Ammon's horn (tissue), 1 donor: ENCODE measurements around the gene IL34.
"Not testable (repeated sequence)": the region's sequence is repeated elsewhere in the genome, so short reads cannot be mapped to it uniquely, and the experiment has no call there.

Source experiments
- DNase-seq: peaks from one replicate; pipeline ENCODE4 v3.0.0-alpha.2; 2016; ENCODE audit warnings: low spot score

Gene IL34

DNA sequence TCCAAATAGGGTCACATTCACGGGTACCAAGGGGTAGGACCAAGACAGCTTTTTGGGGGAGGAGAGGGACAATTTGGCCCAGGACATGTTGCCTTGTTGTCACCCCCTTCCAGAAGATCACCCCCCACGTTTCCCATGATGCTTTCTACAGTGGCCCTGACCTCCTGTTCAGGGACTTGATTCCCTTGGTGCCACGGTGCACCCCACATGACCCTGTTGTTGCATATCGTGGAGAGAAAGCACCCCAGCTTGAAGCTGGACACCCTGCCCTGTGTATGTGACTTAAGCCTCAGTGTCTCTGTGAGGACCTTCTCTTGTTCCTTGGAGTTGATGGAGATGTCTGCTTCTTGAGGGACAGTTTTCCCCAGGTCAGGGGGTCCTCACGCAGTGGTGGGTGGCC lies 12.6 kb downstream of the IL34 start:
- DNase-seq = no peak

DNA sequence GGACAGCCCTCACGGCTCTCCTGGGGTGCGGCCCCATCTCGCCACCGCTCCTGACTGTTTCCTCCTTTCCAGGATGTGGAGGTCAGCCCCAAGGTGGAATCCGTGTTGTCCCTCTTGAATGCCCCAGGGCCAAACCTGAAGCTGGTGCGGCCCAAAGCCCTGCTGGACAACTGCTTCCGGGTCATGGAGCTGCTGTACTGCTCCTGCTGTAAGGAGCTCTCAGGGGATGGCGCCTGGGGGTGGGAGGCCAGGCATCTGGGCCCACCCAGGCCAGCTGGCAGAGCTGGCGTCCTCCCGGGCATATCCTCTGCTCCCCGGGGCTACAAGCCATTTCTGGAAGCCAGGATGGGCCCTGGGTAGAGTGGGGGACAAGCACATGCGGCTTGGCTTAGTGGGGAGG lies 13.2 kb downstream of the IL34 start:
- no peak for DNase-seq

DNA sequence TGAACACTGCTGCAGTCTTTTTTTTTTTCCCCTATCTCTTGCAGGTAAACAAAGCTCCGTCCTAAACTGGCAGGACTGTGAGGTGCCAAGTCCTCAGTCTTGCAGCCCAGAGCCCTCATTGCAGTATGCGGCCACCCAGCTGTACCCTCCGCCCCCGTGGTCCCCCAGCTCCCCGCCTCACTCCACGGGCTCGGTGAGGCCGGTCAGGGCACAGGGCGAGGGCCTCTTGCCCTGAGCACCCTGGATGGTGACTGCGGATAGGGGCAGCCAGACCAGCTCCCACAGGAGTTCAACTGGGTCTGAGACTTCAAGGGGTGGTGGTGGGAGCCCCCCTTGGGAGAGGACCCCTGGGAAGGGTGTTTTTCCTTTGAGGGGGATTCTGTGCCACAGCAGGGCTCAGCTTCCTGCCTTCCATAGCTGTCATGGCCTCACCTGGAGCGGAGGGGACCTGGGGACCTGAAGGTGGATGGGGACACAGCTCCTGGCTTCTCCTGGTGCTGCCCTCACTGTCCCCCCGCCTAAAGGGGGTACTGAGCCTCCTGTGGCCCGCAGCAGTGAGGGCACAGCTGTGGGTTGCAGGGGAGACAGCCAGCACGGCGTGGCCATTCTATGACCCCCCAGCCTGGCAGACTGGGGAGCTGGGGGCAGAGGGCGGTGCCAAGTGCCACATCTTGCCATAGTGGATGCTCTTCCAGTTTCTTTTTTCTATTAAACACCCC lies 13.8 kb downstream of the IL34 start:
- DNase-seq = no peak

DNA sequence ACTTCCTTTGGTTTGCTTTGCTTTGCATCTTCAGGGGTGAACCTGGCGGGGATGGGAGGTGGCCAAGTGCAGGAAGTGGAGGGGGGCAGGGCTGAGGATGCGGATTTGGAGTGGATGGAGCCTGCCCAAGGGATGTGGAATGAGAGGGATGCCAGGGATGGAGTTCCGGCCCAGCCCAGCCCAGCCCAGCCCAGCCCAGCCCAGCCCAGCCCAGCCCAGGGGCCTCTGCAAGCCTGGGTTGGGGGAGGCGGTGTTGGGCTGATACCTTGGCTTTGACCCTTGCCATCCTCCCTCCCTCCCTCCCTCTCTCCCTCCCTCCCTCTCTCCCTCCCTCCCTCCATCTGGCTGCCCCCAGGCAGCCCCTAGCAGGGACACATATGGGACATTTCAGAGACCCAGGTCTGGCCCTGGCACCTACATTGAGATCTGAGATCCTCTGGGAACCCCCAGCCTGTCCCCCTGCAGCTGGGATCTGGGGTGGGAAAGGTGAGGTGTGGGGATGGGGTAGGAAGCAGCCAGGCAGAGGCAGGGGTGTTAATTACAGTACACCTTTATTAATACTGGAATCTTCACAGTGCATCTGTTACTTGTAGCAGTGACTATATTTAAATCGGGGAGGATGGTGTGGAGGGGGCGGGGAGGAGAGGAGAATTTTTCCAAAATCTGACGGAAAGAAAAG lies 14.5 kb downstream of the IL34 start:
- peak; percentile 2 for DNase-seq

DNA sequence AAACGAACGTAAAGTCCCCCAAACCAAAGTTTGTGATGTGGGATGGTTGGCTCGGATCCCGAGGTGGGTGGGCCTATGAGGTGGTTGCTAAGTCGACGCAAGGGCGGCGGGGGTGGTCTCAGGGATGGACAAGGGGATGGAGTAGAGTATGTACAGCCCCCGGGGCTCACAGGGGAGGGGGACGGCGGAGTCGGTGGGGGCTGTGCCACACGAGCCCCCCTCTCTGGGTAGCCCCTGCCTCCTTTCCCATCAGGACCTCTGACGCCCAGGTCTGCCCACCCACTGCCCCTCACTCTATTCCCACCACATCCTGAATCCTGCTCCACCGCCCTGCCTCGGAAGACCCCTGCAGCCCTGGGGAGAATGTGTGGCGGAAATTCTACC lies 15.2 kb downstream of the IL34 start:
- DNase-seq = peak; percentile 25

DNA sequence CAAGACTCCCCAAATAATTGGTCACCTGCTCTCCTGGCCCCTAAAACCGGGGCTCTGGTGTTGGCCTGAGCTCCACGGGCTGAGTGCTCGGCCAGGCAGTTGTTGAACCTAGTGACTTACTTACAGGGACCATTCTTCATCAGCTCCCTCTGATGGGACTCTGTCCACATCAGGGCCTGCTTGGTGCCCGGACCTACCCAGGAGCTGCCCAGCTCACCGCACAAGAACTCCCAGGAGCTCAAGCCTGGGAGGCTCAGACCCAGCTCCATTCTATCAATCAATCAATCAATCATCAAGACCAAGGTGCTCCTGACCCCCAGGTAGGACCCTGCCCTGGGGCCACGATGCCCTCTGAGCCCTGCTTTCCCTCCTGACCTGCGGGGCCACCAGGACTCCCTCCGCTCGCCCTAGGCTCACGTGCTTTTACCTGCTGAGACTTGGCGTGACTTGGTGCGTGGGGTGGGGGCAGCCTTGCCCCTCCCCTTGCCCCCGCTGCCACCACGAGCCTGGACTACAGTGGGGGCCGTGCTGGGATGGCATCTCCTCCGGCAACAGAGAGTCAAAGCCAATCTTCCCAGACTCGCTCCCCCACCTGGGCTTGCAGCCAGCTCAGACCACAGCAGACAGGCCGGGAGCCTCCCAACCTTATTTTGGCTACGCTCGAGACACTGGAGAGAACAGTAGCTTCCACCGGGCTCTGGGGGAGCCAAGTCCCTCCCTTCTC lies 15.7 kb downstream of the IL34 start:
- peak; percentile 27 for DNase-seq

DNA sequence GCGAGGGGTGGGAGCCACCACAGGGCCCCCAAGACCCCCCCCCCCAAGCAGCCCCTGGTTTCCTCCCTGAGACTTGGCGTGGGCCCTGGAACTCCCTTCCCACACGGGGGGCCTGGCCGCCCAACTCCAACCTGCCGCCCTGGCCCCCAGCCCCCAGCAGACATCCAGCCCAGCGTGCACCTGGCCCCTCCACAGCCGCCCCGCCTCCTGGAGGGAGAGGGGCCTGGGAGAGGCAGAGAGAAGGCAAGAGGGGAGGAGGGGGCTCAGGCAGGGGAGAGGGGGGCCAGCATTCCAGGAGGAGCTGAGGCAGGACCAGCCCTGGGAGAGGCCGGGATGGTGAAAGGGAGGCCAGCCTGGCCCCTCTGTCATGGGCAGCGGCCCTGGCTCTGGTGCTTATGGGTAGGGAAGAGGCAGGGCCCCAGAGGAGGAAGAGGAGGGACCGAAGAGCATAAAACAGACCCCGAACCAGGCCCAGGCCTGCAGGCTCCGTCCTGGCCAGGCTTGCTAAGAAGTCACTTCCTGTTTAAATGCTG lies 16.7 kb downstream of the IL34 start:
- DNase-seq = peak; percentile 2

DNA sequence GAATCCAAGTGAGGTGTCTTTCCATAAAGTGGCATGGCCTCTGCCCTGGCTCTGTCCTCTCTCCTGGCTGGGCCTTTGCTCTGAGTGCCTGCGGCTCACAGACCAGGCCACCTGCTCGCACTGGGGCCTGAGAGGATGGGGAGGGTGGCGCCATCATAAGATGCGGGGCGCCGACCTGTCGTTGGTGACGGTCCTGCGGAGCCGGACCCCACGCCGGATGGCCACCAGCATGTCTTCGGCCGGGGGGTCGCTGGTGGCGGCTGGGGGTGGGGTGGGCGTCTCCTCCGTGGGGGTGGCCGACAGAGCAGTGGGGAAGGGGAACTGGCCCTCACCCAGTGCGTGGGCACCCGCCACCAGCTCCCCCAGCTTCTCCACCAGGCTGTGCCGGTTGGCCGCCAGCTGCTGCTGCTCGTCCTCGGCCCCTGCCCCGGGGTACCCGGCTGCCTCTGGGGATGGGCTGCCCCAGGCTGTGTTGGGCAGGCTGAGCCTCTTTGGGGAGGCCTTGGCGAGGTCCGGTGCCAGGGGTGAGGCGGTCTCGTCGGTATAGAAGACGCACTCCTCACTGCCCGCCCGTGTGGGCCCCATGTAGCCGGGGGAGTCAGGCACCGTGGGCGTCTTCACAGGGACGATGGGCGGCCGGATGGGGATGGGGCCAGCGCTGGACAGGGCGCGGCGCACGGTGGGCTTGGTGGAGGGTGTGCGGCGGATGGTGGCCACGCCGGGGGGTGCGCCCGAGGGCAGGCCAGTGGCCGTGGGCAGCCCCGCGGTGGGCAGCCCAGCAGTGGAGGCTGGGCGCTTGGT lies 17.4 kb downstream of the IL34 start:
- DNase-seq = peak; percentile 1

DNA sequence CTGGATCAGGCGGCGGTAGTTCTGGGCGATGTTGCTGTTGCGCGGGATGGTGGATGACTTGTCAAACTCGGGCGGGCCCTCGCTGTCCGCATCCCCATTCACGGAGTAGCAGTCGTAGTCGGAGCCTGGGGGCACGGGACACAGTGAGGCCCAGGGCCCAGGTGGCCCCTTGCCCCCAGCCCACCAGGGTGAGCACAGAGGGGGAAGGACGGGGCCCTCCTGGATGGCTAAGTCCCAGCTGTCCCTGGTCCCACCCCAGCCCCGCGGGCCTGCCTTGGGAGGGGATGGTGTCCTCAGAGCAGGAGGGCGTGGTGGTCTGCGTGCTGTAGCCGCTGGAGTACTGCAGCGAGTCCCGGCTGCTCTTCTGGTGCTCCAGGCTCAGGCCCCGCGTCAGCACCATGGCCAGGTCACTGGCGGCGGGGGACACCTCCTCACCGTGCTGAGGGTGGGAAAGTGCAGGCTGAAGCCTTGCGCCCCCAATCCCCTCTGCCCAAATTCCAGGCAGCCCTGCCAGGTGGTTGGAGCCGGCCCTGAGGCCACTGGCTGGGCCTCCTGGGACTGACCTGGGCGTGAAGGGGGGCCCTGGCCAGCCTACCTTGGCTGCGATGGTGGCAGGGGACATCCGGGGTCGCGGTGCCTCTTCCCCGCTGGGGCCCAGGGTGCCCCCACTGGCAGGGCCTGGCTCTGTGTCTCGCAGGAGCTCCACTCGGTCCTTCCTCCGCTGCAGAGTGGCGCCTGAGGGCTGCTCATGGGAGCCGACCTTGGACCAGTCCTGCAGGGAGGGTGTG lies 18.2 kb downstream of the IL34 start:
- DNase-seq = peak; percentile 2

DNA sequence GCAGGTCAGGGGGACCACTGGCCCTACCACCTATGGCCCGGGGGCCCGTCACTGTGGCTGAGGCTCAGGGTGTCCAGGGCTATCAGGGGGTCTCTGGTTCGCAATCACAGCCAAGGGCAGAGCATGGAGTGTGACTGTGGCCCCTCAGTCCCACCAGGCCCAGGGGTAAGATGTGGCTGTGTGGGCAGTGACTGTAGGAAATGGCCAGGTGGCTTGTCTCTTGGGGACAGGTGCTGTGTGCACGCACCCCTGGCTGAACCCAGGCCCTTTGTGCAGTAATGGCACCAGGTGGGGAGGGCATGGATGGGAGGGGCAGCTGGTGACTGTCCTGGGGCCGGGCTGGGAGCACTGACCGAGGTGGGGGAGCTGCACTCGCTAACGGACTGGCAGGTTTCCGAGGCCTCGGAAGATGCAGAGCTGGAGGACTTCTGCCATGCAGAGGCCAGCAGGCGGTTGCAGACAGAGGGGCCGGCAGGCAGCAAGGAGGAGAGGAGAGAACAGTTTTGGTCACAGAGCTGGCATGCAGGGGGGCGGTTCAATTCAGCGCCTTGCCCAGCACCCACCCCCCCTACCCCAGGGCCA lies 18.8 kb downstream of the IL34 start:
- DNase-seq = peak; percentile 2

DNA sequence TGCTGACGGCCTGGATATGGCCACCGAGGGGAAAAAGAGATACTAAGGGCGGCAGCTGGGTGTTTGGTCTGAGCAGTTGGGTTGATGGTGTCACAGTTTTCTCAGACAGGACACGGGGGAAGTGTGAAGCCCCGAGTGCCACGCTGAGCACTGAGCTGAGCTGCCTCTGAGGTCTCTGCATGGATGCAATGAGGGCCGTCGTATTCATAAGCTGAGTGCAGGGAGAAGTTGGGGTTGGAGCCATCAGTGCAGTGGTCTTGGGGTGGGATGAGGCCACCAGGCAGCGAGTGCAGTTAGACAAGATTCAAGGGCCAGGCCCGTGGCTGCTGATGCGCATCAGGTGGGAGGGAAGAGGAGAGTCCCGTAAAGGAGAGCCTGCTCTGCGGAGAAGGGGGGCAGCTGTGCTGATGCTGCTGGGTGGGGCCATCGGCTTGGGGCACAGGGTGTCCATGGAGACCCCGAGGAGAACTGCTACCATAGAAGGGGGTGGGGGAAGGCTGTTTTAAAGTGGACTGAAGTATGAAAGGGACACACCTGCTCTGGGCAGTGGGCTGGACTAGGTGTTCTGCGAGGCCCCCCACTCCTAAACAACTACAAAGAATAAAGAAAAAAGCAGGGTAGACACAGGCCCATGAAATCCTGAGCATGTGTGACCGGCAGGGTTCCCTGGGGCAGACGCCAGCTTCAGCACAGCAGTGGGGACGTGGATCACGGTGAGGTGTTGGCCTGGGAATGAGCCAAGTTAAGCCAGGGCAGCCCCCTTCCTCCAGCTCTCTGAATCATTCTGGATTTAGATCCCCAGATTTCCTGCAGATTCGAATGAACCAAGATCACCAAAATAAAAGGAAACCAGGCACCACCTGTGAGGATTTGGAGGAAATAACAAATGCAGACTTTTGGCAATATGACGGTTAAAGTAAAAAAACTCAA lies 19.7 kb downstream of the IL34 start:
- no peak for DNase-seq

DNA sequence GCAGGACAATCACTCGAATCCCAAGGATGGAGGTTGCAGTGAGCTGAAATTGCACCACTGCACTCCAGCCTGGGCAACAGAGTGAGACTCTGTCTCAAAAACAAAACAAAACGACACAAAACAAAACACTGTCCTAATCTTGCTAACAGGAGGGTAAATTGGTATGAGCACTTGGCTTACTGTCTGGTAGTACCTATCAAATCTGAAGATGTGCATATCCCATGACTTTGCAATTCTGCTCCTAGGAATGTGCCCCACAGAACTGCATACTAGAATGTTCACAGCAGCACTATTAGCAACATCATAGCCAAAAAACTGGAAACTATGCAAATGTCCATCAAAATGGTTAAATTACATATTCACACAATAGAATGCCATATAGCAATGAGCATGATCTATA lies 23.8 kb downstream of the IL34 start:
- DNase-seq = no peak

DNA sequence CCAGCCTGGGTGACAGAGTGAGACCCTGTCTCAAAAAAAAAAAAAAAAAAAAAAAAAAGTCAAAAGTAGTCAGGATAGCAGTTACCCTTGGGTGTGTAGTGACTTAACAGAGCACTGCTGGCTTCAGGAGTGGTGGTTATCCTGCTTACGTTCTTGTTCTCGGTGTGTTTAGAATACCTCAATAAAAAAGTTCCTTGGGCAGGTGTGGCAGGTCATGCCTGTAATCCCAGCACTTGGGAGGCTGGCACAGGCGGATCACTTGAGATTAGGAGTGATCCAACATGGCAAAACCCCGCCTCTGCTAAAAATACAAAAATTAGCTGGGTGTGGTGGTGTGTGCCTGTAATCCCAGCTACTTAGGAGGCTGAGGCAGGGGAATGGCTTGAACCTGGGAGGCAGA lies 24.6 kb downstream of the IL34 start:
- DNase-seq = not testable (repeated sequence)

DNA sequence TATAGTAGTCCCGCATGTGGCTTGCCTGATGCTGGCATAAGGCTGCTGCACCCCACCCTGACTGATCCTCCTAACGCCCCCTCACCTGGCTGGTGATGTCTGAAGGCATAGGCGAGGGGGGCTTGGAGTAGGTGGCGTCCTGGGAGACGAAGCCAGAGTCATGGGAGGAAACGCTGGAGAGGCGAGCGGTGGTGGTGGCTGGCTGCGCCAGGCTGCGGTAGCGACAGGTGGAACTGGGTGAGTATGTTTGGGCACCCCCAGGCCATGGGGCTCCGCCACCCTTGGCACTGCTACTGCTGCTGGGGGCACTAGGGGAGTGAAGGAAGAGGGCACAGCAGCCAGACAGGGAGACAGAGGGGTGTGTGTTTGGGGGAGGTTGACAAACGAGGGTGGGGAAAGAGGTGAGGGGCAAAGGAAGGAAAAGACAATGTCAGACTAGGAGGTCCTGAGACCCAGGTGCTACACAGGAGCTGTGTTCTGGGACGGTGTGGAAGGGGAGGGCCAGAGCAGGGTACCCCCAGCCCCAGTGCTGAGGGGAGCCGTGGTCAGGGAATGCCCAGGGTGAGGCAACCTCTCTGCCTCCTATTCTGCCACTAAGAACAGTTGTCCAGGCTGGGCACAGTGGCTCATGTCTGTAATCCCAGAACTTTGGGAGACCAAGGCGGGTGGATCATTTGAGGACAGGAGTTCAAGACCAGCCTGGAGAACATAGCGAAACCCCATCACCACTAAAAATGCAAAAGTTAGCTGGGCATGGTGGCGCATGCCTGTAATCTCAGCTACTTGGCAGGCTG lies 28.1 kb downstream of the IL34 start:
- DNase-seq = no peak

DNA sequence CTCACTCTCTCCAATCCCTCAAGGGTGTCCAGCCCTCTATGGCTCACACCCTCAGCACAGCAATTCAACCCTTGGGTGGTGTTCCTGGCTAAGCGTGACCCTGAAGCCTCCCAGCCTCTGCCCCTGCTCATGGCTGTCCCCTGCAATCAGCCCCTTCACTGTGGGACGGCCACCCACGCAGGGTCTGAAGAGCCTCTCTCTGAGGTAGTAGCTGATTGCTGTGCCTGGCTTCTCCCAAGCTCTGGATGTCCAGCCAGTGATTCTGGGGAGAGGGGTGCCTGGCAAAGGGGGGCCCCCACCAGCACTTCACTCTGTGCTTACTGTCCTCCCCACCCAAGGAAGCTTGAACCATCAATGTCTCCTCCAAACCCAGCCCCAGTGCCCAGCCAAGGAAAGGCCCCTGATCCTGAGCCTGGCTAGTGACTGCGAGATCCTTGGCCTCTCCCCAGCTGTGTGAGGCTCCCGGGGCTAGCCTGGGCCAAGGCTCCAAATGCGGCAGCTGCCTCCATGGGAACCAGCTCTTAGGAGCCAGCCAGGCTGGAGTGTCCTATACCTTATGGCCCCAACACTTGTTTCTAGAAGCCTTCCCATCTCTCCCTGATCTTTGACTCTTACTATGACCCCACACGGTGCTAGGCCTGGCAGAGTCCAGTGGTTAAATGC lies 29.6 kb downstream of the IL34 start:
- no peak for DNase-seq

DNA sequence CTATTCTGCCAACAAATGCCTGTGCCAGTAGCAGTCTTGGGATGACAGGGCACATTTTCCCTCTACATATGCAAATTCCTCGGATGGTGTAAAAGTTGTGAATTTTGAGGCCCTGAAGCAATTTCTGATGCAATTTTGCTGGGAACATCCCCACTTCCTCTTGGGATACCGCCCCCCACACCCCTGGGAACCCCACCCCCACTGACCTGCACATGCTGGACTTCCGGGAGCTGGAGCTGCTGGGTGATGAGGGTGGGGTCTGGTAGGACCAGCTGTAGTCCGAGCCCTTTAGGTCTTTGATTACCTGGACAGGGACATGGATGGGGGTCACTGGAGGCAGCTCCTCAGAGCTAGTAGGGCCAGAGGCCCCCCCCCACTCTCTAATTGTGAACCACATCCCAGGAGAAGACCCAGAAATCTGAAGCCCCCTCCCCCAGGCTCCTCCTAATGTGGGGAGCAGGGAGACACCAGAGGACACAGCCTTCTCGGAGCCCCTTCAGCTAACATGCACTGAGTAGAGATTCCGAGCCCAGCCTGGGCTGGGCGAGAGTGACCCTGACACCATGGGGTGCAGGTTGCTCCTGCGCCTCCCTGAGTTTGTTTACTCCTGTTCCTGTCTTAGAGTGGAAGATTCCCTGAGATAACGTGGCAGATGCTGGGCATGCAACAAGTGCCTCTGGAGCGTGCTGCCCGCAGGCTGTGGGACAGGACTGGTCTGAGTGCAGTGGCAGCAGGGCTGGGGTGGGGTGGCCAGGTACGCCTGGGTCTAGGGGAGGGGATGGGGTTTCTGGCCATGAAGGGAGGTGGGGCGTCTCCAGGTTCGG lies 30.5 kb downstream of the IL34 start:
- no peak for DNase-seq

DNA sequence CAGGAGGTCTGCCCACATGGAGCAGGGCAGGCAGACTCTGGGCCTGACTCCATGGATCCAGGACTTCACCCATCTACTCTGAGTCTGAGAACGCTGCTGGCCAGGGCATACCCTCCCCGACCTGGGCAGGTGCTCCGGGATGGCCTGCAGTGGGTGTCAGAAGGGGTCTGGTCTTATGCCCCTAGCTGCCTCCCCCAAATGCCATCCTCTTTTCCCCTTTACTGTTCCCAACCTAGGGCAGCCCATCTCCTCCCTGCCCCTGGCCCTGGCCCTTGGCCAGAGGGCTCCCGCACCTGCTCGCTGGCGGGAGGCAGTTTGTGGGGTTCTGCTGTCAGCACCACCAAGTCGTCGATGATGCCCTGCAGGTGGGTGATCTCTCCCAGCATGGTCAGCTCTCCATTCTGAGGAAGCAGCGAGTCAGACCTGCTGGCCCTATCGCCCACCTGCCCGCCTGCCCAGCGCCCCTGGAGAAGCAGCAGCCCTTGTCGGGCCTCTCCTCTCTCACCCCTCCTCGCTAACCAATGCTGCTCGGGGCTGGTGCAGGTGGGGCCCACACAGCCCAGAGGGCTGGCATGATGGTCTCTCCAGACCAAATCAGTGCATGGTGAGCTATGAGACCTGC lies 31.3 kb downstream of the IL34 start:
- no peak for DNase-seq
